GM12878 (cell line): Measurements from ENCODE around the gene EML3. TPM values are rescaled to one million over a fixed set of nuclear protein-coding genes. Genes with fewer than 3 reads are reported as not detected.

ENCODE experiments used
- BCL11A ChIP-seq: IDR thresholded peaks from 2 replicates; pipeline ENCODE4 v1.6.1; 2011; ENCODE audit warnings: low read depth, low read length
- CHD4 ChIP-seq: fragments of 200-600 bp; sonication (generic); IDR thresholded peaks from 2 replicates; pipeline ENCODE4 v1.6.1; 2016; ENCODE audit warnings: mild to moderate bottlenecking
- CREB1 ChIP-seq: IDR thresholded peaks from 2 replicates; pipeline ENCODE4 v1.6.1; 2012; ENCODE audit warnings: low read depth, mild to moderate bottlenecking, inconsistent platforms
- DPF2 ChIP-seq: fragments of 450-650 bp; IDR thresholded peaks from 2 replicates; pipeline ENCODE4 v1.6.1; 2017; ENCODE audit warnings: mild to moderate bottlenecking
- EED ChIP-seq: sonication (generic); IDR thresholded peaks from 2 replicates; pipeline ENCODE4 v1.6.1; 2016; ENCODE audit warnings: antibody characterized with exemption, low read depth
- EGR1 ChIP-seq, 2 experiments: IDR thresholded peaks; 1 replicate in 1 of 2; 2 replicates in 1 of 2; pipeline ENCODE4 v1.6.1; 2011 to 2012; ENCODE audit warnings: low read depth in 2 of 2, low read length in 2 of 2, borderline replicate concordance in 1 of 2, mild to moderate bottlenecking in 1 of 2, moderate library complexity in 1 of 2
- ELK1 ChIP-seq: IDR thresholded peaks from 2 replicates; pipeline ENCODE4 v1.6.1; 2012; ENCODE audit warnings: low read depth, low read length, improper control_type of control experiment
- HDGF ChIP-seq: fragments of 450-650 bp; IDR thresholded peaks from 2 replicates; pipeline ENCODE4 v1.6.1; 2016; ENCODE audit warnings: antibody characterized with exemption
- HSF1 ChIP-seq: fragments of 150-350 bp; IDR thresholded peaks from 2 replicates; pipeline ENCODE4 v1.6.1; 2014; ENCODE audit warnings: mild to moderate bottlenecking, low read depth, low read length
- IKZF1 ChIP-seq: fragments of 450-650 bp; conservative IDR thresholded peaks from 2 replicates; pipeline ENCODE4 v1.6.1; 2017; ENCODE audit warnings: antibody characterized with exemption, mild to moderate bottlenecking
- NKRF ChIP-seq: fragments of 450-650 bp; conservative IDR thresholded peaks from 2 replicates; pipeline ENCODE4 v1.6.1; 2017; ENCODE audit warnings: mild to moderate bottlenecking, moderate library complexity
- NR2C1 ChIP-seq: fragments of 450-650 bp; IDR thresholded peaks from 2 replicates; pipeline ENCODE4 v1.6.1; 2017; ENCODE audit warnings: antibody characterized with exemption, mild to moderate bottlenecking, moderate library complexity
- SMARCA5 ChIP-seq: fragments of 450-650 bp; IDR thresholded peaks from 2 replicates; pipeline ENCODE4 v1.6.1; 2017; ENCODE audit warnings: mild to moderate bottlenecking
- SREBF2 ChIP-seq: IDR thresholded peaks from 2 replicates; pipeline ENCODE4 v1.6.1; 2012; ENCODE audit warnings: mild to moderate bottlenecking, low read length
- SRF ChIP-seq, 2 experiments: IDR thresholded peaks; 2 replicates each; pipeline ENCODE4 v1.6.1; 2011; ENCODE audit warnings: low read depth in 2 of 2, low read length in 2 of 2, mild to moderate bottlenecking in 1 of 2, moderate library complexity in 1 of 2
- TCF12 ChIP-seq: IDR thresholded peaks from 2 replicates; pipeline ENCODE4 v1.6.1; 2011; ENCODE audit warnings: low read depth, mild to moderate bottlenecking, low read length
- YY1 ChIP-seq: IDR thresholded peaks from 2 replicates; pipeline ENCODE4 v1.6.1; 2011; ENCODE audit warnings: low read depth, mild to moderate bottlenecking, low read length
- ZNF24 ChIP-seq: fragments of 450-650 bp; IDR thresholded peaks from 2 replicates; pipeline ENCODE4 v1.6.1; 2017; ENCODE audit warnings: antibody characterized with exemption, mild to moderate bottlenecking
- ZNF592 ChIP-seq: fragments of 450-650 bp; IDR thresholded peaks from 2 replicates; pipeline ENCODE4 v1.6.1; 2017; ENCODE audit warnings: mild to moderate bottlenecking, moderate library complexity
- ZSCAN29 ChIP-seq: fragments of 450-650 bp; IDR thresholded peaks from 2 replicates; pipeline ENCODE4 v1.6.1; 2017; ENCODE audit warnings: mild to moderate bottlenecking, moderate library complexity
- polyA plus RNA-seq, 11 experiments: library from polyadenylated mRNA; depleted of rRNA in 4 of 11; unstranded in 6 of 11; stranded (reverse) in 5 of 11; fragments of >200 nt; fragmentation: Nextera tagmentation in 4 of 11; fragmentation: Illumina TruSeq in 1 of 11; extraction: Ambion mirVana in 4 of 11; extraction: Trizol in 1 of 11; gene quantifications; 1 replicate in 1 of 11; 2 replicates in 10 of 11; pipeline versions ENCODE4 v1.2.1 to v1.2.3, GENCODE V29; 2011 to 2016; ENCODE audit warnings: inconsistent platforms in 2 of 11, missing spikeins in 2 of 11, low read depth in 1 of 11
- total RNA-seq, 4 experiments: library from RNA; depleted of rRNA in 3 of 4; stranded (reverse); fragments of >200 nt in 3 of 4; fragmentation: Illumina TruSeq in 1 of 4; extraction: Trizol in 1 of 4; gene quantifications; 2 replicates each; pipeline versions ENCODE4 v1.2.1 to v1.2.3, GENCODE V29; 2013 to 2021

The EML3 gene
- total and polyA plus RNA-seq, 10 of the 15 experiments (the other 5 are each of a cell fraction or from before 2014, with no cell fraction given): 0.58 to 82.5 (median 24.8) TPM

GRCh38 chr11:62612366-62613290 lies at the start of gene EML3, which contains the start of gene ROM1 (continued):
- TF ChIP-seq ZNF592 (peak; percentile 97), CREB1 (0 out of 2 replicates have a peak, but pooled peaks have one; percentile 1), DPF2 (peak; percentile 83), NR2C1 (peak; percentile 50; the same call in 1 of the 2 replicates), ELK1 (peak; percentile 11; the same call in 1 of the 2 replicates), TCF12 (peak; percentile 45; the same call in 1 of the 2 replicates), SMARCA5 (peak; percentile 99), HDGF (peak; percentile 90), NKRF (peak; percentile 49; the same call in 1 of the 2 replicates), EGR1 (IDR thresholded peaks at IDR 0.05; ENCODE audit: borderline replicate concordance in 1 of 2, low read depth in 2 of 2, low read length in 2 of 2) (peak in 1 of 2 experiments; percentile 60; a peak in 1 of 3 replicates), IKZF1 (peak; percentile 83), YY1 (peak; percentile 67), SRF (IDR thresholded peaks at IDR 0.05; ENCODE audit: low read depth in 2 of 2, low read length in 2 of 2) (peak in 1 of 2 experiments; percentile 43; a peak in 1 of 4 replicates), BCL11A (no peak), EED (no peak), ZNF24 (peak; percentile 45; the same call in 1 of the 2 replicates), SREBF2 (no peak), CHD4 (no peak), ZSCAN29 (peak; percentile 44; the same call in 1 of the 2 replicates), HSF1 (no peak)
